Stimulated activated CD8-positive, alpha-beta memory T cell treated with anti-CD3 and anti-CD28 coated beads, Interleukin-15, amount 100 ng/mL, for 48 hours (primary cell): Measurements from ENCODE around the gene RHBDF1.

Experiments used
- DNase-seq, 2 donors: peaks; one replicate each; pipeline ENCODE4 v3.0.0-alpha.2; 2020; ENCODE audit warnings: low read depth in 2 of 2

Gene RHBDF1

GRCh38 chr16:72561-73548 lies at the start of gene RHBDF1:
TSS of gene RHBDF1 (minus strand) at chr16:72631. CDS start at chr16:65015, 7,616 bp downstream.
- DNase-seq, result no peak

GRCh38 chr16:120756-121155 lies 48.3 kb upstream of the RHBDF1 start:
- DNase-seq, result no peak

- no peak for DNase-seq
These were observed 47.5 kb upstream of the RHBDF1 start for GRCh38 chr16:119835-120491.

- DNase-seq, result no peak
These were observed 46.9 kb upstream of the RHBDF1 start for GRCh38 chr16:119295-119694.

- no peak for DNase-seq
These were observed 46.4 kb upstream of the RHBDF1 start for GRCh38 chr16:118857-119256.

GRCh38 chr16:117379-118365 lies 45.2 kb upstream of the RHBDF1 start:
- DNase-seq, result peak; percentile 30 to 32

GRCh38 chr16:116015-116414 lies 43.6 kb upstream of the RHBDF1 start:
- no peak for DNase-seq

- DNase-seq, result no peak
These were observed 41.9 kb upstream of the RHBDF1 start for GRCh38 chr16:114327-114726.

GRCh38 chr16:112153-112840 lies 39.9 kb upstream of the RHBDF1 start:
- DNase-seq, result no peak

GRCh38 chr16:106623-107324 lies 34.3 kb upstream of the RHBDF1 start:
- DNase-seq, result peak in 1 of 2 donors; percentile 18

- no peak for DNase-seq
These were observed 33.1 kb upstream of the RHBDF1 start for GRCh38 chr16:105521-105920.

GRCh38 chr16:104928-105327 lies 32.5 kb upstream of the RHBDF1 start:
- no peak for DNase-seq

GRCh38 chr16:104355-104754 lies 31.9 kb upstream of the RHBDF1 start:
- no peak for DNase-seq

GRCh38 chr16:102060-102855 lies 29.8 kb upstream of the RHBDF1 start:
- DNase-seq, result no peak

- DNase-seq, result no peak
These were observed 29.2 kb upstream of the RHBDF1 start for GRCh38 chr16:101586-101985.

GRCh38 chr16:100989-101388 lies 28.6 kb upstream of the RHBDF1 start:
- no peak for DNase-seq

- no peak for DNase-seq
These were observed 25.4 kb upstream of the RHBDF1 start for GRCh38 chr16:97822-98221.

- peak; percentile 81 to 85 for DNase-seq
These were observed 24.5 kb upstream of the RHBDF1 start for GRCh38 chr16:96935-97381.

- no peak for DNase-seq
These were observed 22.5 kb upstream of the RHBDF1 start for GRCh38 chr16:94918-95265.
